Stimulated activated naive B cell treated with anti-CD40 and anti-IgM and Interleukin-4, amounts not matched to agents 10 μg/mL and 1 μg/mL and 100 μg/mL, for 72 hours (primary cell): Measurements from ENCODE around the gene DIPK1B.

ENCODE experiments used
- ATAC-seq, 2 donors: fragments of 150-1000 bp; cut with Tn5 transposase; replicated peaks; 2 replicates each; pipeline ENCODE4 v1.10.0; 2021; ENCODE audit warnings: moderate library complexity in 1 of 2
- DNase-seq: peaks from one replicate; pipeline ENCODE4 v3.0.0; 2021
- H3K27ac Mint-ChIP-seq: one replicate; pipeline ENCODE4 v1.8.0; 2022; ENCODE audit warnings: mild to moderate bottlenecking, mixed read lengths
- H3K27me3 Mint-ChIP-seq, 2 donors: one replicate each; pipeline ENCODE4 v1.8.0; 2022; ENCODE audit warnings: mixed read lengths in 2 of 2
- H3K36me3 Mint-ChIP-seq, 2 donors: one replicate each; pipeline ENCODE4 v1.8.0; 2022; ENCODE audit warnings: mixed read lengths in 2 of 2, mild to moderate bottlenecking in 1 of 2
- H3K4me1 Mint-ChIP-seq, 2 donors: one replicate each; pipeline ENCODE4 v1.8.0; 2022; ENCODE audit warnings: mixed read lengths in 2 of 2, mild to moderate bottlenecking in 1 of 2
- H3K4me3 Mint-ChIP-seq, 2 donors: one replicate each; pipeline ENCODE4 v1.8.0; 2022; ENCODE audit warnings: mild to moderate bottlenecking in 2 of 2, mixed read lengths in 2 of 2, moderate library complexity in 1 of 2
- H3K9me3 Mint-ChIP-seq, 2 donors: one replicate each; pipeline ENCODE4 v1.8.0; 2022; ENCODE audit warnings: mixed read lengths in 2 of 2, mild to moderate bottlenecking in 1 of 2

DIPK1B gene

GRCh38 chr9:136711751-136712689 lies at the start of gene DIPK1B:
Gene DIPK1B, plus strand, starts transcription at chr9:136712572. Its CDS starts 94 bp downstream, at chr9:136712666.
- DNase-seq: no peak
- H3K4me1 Mint-ChIP-seq: peaks cover 17 to 35% of the 10 kb centered on the region in 2 donors
- peak within 1 kb of the TSS; percentile 81 for H3K27ac Mint-ChIP-seq
- H3K27me3 Mint-ChIP-seq: peaks cover 0 to 4% of the 10 kb centered on the region in 2 donors
- H3K9me3 Mint-ChIP-seq: no peaks in the 10 kb centered on the region
- peak within 1 kb of the TSS; percentile 73 to 84 for H3K4me3 Mint-ChIP-seq
- peak; percentile 46 to 52 for ATAC-seq
- no peaks in the 10 kb centered on the region for H3K36me3 Mint-ChIP-seq

GRCh38 chr9:136662656-136663581 lies 49.5 kb upstream of the DIPK1B start, which contains the start of gene EGFL7:
Gene EGFL7, plus strand, starts transcription at chr9:136662916. Its CDS starts 5,367 bp downstream, at chr9:136668283.
- no peak within 1 kb of the TSS for H3K4me3 Mint-ChIP-seq
- no peak for DNase-seq
- no peak within 1 kb of the TSS for H3K27ac Mint-ChIP-seq

GRCh38 chr9:136664000-136664915 lies 48.1 kb upstream of the DIPK1B start:
- DNase-seq (no peak), ATAC-seq (no peak)
- Mint-ChIP-seq H3K27ac (no peak overlapping the region), H3K4me3 (peak overlapping the region in 1 of 2 donors; percentile 78), H3K4me1 (peaks cover 11 to 41% of the 10 kb centered on the region in 2 donors), H3K27me3 (peaks cover 56 to 70% of the 10 kb centered on the region in 2 donors), H3K36me3 (no peaks in the 10 kb centered on the region), H3K9me3 (no peaks in the 10 kb centered on the region)

More at GRCh38 chr9:136662656-136663581, 49.5 kb upstream of the DIPK1B start, which contains the start of gene EGFL7:
- Mint-ChIP-seq H3K36me3 (no peaks in the 10 kb centered on the region), H3K27me3 (peaks cover 59 to 75% of the 10 kb centered on the region in 2 donors), H3K4me1 (peaks cover 15 to 49% of the 10 kb centered on the region in 2 donors), H3K9me3 (no peaks in the 10 kb centered on the region)
- ATAC-seq: no peak

GRCh38 chr9:136665111-136665703 lies 47.2 kb upstream of the DIPK1B start:
- peak; percentile 29 to 46 for ATAC-seq
- peaks cover 54 to 60% of the 10 kb centered on the region in 2 donors for H3K27me3 Mint-ChIP-seq
- no peaks in the 10 kb centered on the region for H3K9me3 Mint-ChIP-seq
- DNase-seq: no peak
- H3K27ac Mint-ChIP-seq: no peak overlapping the region
- H3K4me3 Mint-ChIP-seq: peak overlapping the region; percentile 78
- no peaks in the 10 kb centered on the region for H3K36me3 Mint-ChIP-seq
- H3K4me1 Mint-ChIP-seq: peaks cover 11 to 31% of the 10 kb centered on the region in 2 donors

- DNase-seq (no peak), ATAC-seq (peak; percentile 23 to 30)
- peaks cover 49 to 54% of the 10 kb centered on the region in 2 donors for H3K27me3 Mint-ChIP-seq
- H3K4me1 Mint-ChIP-seq: peaks cover 12 to 26% of the 10 kb centered on the region in 2 donors
- H3K36me3 Mint-ChIP-seq: no peaks in the 10 kb centered on the region
- no peaks in the 10 kb centered on the region for H3K9me3 Mint-ChIP-seq
- H3K27ac Mint-ChIP-seq: no peak overlapping the region
- H3K4me3 Mint-ChIP-seq: no peak overlapping the region
Observed at GRCh38 chr9:136665704-136666371, 46.5 kb upstream of the DIPK1B start.

GRCh38 chr9:136666372-136667213 lies 45.8 kb upstream of the DIPK1B start:
- Mint-ChIP-seq H3K27ac (no peak overlapping the region), H3K36me3 (no peaks in the 10 kb centered on the region), H3K9me3 (no peaks in the 10 kb centered on the region), H3K4me3 (peak overlapping the region; percentile 64 to 67), H3K4me1 (peaks cover 12 to 23% of the 10 kb centered on the region in 2 donors), H3K27me3 (peaks cover 42 to 52% of the 10 kb centered on the region in 2 donors)
- no peak for DNase-seq
- no peak for ATAC-seq

- Mint-ChIP-seq H3K36me3 (no peaks in the 10 kb centered on the region), H3K4me3 (no peak overlapping the region), H3K27ac (no peak overlapping the region), H3K4me1 (peaks cover 12 to 25% of the 10 kb centered on the region in 2 donors), H3K9me3 (no peaks in the 10 kb centered on the region), H3K27me3 (peaks cover 38 to 49% of the 10 kb centered on the region in 2 donors)
- ATAC-seq: no peak
- DNase-seq: no peak
Observed at GRCh38 chr9:136667214-136667939, 45.0 kb upstream of the DIPK1B start.

GRCh38 chr9:136667940-136668760 lies 44.2 kb upstream of the DIPK1B start:
- H3K4me3 Mint-ChIP-seq: no peak overlapping the region
- peaks cover 12 to 25% of the 10 kb centered on the region in 2 donors for H3K4me1 Mint-ChIP-seq
- peaks cover 0 to 2% of the 10 kb centered on the region in 2 donors for H3K36me3 Mint-ChIP-seq
- ATAC-seq: peak in 1 of 2 donors; percentile 19
- H3K9me3 Mint-ChIP-seq: no peaks in the 10 kb centered on the region
- no peak for DNase-seq
- H3K27ac Mint-ChIP-seq: no peak overlapping the region
- peaks cover 33 to 41% of the 10 kb centered on the region in 2 donors for H3K27me3 Mint-ChIP-seq

GRCh38 chr9:136668983-136669790 lies 43.2 kb upstream of the DIPK1B start:
- Mint-ChIP-seq H3K27ac (no peak overlapping the region), H3K9me3 (no peaks in the 10 kb centered on the region), H3K27me3 (peaks cover 27 to 31% of the 10 kb centered on the region in 2 donors), H3K4me1 (peaks cover 12 to 25% of the 10 kb centered on the region in 2 donors), H3K36me3 (peaks cover 3 to 5% of the 10 kb centered on the region in 2 donors), H3K4me3 (no peak overlapping the region)
- no peak for ATAC-seq
- DNase-seq: no peak

- Mint-ChIP-seq H3K27me3 (peaks cover 22 to 23% of the 10 kb centered on the region in 2 donors), H3K4me3 (no peak overlapping the region), H3K4me1 (peaks cover 9 to 21% of the 10 kb centered on the region in 2 donors), H3K27ac (no peak overlapping the region), H3K9me3 (no peaks in the 10 kb centered on the region), H3K36me3 (peaks cover 5 to 10% of the 10 kb centered on the region in 2 donors)
- ATAC-seq (no peak), DNase-seq (no peak)
Observed at GRCh38 chr9:136669791-136670464, 42.4 kb upstream of the DIPK1B start.
